Measurements from ENCODE around the gene DCLK3. TPM values are rescaled to one million over a fixed set of nuclear protein-coding genes. Genes with fewer than 3 reads are reported as not detected.

The DCLK3 gene
- total and polyA plus RNA-seq, 2 of the 13 experiments (the other 11 are each of a cell fraction or from before 2014, with no cell fraction given), result not detected

DNA sequence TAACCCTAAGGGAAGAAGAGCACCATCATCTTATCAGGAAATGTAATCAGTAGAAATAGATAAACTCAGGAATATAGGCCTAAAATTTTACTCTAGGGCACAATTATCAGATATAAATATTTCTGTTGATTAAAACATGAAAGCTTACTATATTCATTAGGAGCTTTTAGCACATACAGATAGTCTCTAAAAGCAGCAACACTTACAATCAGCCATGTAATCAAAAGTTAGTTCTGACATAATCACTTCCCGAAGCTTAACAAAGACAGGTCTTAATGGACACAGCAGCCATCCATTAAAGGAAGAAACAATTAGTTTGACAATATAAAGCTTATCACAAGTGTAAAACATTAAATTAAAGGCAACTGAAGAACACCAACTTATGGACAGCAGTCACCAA, 30.6 kb downstream of the DCLK3 start:
- in situ Hi-C loops (cut with HindIII; ENCODE audit: extremely low pct_ligation_motif_present, low pct_unique_long_range_greater_than_20kb) (loop anchor here (10.0 to 25.0 kb wide), 3 partner anchors 111 to 479 kb away; no protein-coding TSS in a partner anchor), intact Hi-C loops (cut with micrococcal nuclease; ENCODE audit: unreplicated experiment) (no loop called here)
- no peak overlapping the region for H3K4me3 ChIP-seq (replicated peaks in 1 of 3; ENCODE audit: insufficient read depth in 1 of 3, low read depth in 2 of 3, low read length in 3 of 3)
- no peaks in the 10 kb centered on the region for H3K36me3 ChIP-seq (replicated peaks in 1 of 2; ENCODE audit: control insufficient read depth in 1 of 2, insufficient read depth in 2 of 2, low read length in 2 of 2)
- H3K4me2 ChIP-seq (ENCODE audit: low read depth, low read length), result no peak overlapping the region
- no peak for DNase-seq (ENCODE audit: low spot score)
- WGBS (ENCODE audit: low lambda C conversion rate), result 4% methylated on average over 1 of the region's 1 CpG
- no peaks in the 10 kb centered on the region for H3K79me2 ChIP-seq (ENCODE audit: insufficient read depth, low read length)
- CTCF ChIA-PET (ENCODE audit: low intra/inter-chr PET ratio, low total read pairs), result no interaction called here
- no peaks in the 10 kb centered on the region for H3K27me3 ChIP-seq (ENCODE audit: control insufficient read depth in 1 of 2, insufficient read depth in 2 of 2, low read length in 2 of 2)
- H2AFZ ChIP-seq (ENCODE audit: low read length), result no peak overlapping the region
- no peak for FAIRE-seq
- POLR2A ChIA-PET, result no interaction called here
- H3K9me3 ChIP-seq (ENCODE audit: low read length), result no peaks in the 10 kb centered on the region
- H3K27ac ChIP-seq (ENCODE audit: extremely low read length, insufficient read depth, low read length), result no peak overlapping the region
- no peak overlapping the region for H3K9ac ChIP-seq (ENCODE audit: insufficient read depth, low read depth, low read length)
- no peaks in the 10 kb centered on the region for H4K20me1 ChIP-seq (ENCODE audit: insufficient read depth, low read length)
- TF ChIP-seq ATM (IDR thresholded peaks at IDR 0.05; ENCODE audit: borderline replicate concordance) (no peak), ZEB1 (IDR thresholded peaks at IDR 0.05; ENCODE audit: insufficient replicate concordance, low read depth) (no peak)
- ATAC-seq, result no peak
- no peaks in the 10 kb centered on the region for H3K4me1 ChIP-seq (ENCODE audit: insufficient read depth, low read length)
- no TSS peak for BruUV-seq (replicated peaks)

DNA sequence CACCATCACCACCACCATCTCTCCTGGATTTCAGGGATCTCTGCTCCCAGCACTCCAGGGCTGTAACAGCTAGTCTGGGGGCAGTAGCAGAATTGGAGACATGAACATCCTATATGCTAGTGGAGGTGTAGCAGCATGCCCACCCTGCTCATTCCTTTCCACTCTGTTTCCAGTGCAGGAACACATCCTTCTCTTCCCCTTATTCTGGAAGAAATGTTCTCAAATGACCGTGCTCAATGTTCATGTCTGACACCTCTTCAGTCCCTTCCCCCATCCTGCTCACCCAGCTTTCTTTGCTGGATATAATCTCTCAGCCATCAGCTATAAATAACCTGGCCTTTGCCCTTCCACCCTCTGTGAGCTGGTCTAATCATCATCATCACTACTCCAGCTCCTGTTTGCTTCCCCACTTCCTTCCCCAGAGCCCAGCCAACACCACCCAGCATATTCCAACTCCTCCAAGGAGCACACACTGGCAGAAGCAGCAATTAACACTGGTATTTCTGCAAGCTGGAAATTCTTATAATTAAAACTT, 31.1 kb downstream of the DCLK3 start:
- Histone ChIP-seq H3K79me2 (ENCODE audit: insufficient read depth, low read length) (no peaks in the 10 kb centered on the region), H3K27me3 (ENCODE audit: control insufficient read depth in 1 of 2, insufficient read depth in 2 of 2, low read length in 2 of 2) (no peaks in the 10 kb centered on the region), H3K27ac (ENCODE audit: extremely low read length, insufficient read depth, low read length) (no peak overlapping the region), H3K4me2 (ENCODE audit: low read depth, low read length) (no peak overlapping the region), H3K4me3 (replicated peaks in 1 of 3; ENCODE audit: insufficient read depth in 1 of 3, low read depth in 2 of 3, low read length in 3 of 3) (no peak overlapping the region), H2AFZ (ENCODE audit: low read length) (no peak overlapping the region), H3K9ac (ENCODE audit: insufficient read depth, low read depth, low read length) (no peak overlapping the region), H4K20me1 (ENCODE audit: insufficient read depth, low read length) (no peaks in the 10 kb centered on the region), H3K36me3 (replicated peaks in 1 of 2; ENCODE audit: control insufficient read depth in 1 of 2, insufficient read depth in 2 of 2, low read length in 2 of 2) (no peaks in the 10 kb centered on the region), H3K9me3 (ENCODE audit: low read length) (no peaks in the 10 kb centered on the region), H3K4me1 (ENCODE audit: insufficient read depth, low read length) (no peaks in the 10 kb centered on the region)
- FAIRE-seq (no peak), DNase-seq (ENCODE audit: low spot score) (no peak), ATAC-seq (no peak)
- BruUV-seq (replicated peaks), result no TSS peak
- ChIA-PET POLR2A (no interaction called here), CTCF (ENCODE audit: low intra/inter-chr PET ratio, low total read pairs) (no interaction called here)
- in situ Hi-C loops (cut with HindIII; ENCODE audit: extremely low pct_ligation_motif_present, low pct_unique_long_range_greater_than_20kb) (loop anchor here (10.0 to 25.0 kb wide), 3 partner anchors 112 to 479 kb away; no protein-coding TSS in a partner anchor), intact Hi-C loops (cut with micrococcal nuclease; ENCODE audit: unreplicated experiment) (no loop called here)
- 0% methylated on average over 1 of the region's 1 CpG for WGBS (ENCODE audit: low lambda C conversion rate)
- TF ChIP-seq ZNF75D (CRISPR knock-in tag; IDR thresholded peaks at IDR 0.05; ENCODE audit: borderline replicate concordance), result no peak
- TF ChIP-seq SCMH1 (CRISPR knock-in tag; IDR thresholded peaks at IDR 0.05; ENCODE audit: borderline replicate concordance), result no peak
- no peak for TF ChIP-seq ZFP62 (CRISPR knock-in tag; IDR thresholded peaks at IDR 0.05)
- TF ChIP-seq NFYC (CRISPR knock-in tag; IDR thresholded peaks at IDR 0.05), result no peak
- TF ChIP-seq MTF2 (CRISPR knock-in tag; IDR thresholded peaks at IDR 0.05; ENCODE audit: borderline replicate concordance), result no peak
- TF ChIP-seq ZNF292 (CRISPR knock-in tag; IDR thresholded peaks at IDR 0.05; ENCODE audit: borderline replicate concordance, low read depth), result no peak
- TF ChIP-seq HOXD1 (CRISPR knock-in tag; IDR thresholded peaks at IDR 0.05), result no peak
- TF ChIP-seq, protein P1, sequence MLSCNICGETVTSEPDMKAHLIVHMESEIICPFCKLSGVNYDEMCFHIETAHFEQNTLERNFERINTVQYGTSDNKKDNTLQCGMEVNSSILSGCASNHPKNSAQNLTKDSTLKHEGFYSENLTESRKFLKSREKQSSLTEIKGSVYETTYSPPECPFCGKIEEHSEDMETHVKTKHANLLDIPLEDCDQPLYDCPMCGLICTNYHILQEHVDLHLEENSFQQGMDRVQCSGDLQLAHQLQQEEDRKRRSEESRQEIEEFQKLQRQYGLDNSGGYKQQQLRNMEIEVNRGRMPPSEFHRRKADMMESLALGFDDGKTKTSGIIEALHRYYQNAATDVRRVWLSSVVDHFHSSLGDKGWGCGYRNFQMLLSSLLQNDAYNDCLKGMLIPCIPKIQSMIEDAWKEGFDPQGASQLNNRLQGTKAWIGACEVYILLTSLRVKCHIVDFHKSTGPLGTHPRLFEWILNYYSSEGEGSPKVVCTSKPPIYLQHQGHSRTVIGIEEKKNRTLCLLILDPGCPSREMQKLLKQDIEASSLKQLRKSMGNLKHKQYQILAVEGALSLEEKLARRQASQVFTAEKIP (CRISPR knock-in tag; IDR thresholded peaks at IDR 0.05; ENCODE audit: borderline replicate concordance), result no peak
- no peak for TF ChIP-seq ZSCAN29 (CRISPR knock-in tag; conservative IDR thresholded peaks at IDR 0.05)
- TF ChIP-seq ZKSCAN1 (IDR thresholded peaks at IDR 0.05; ENCODE audit: low read length), result no peak
- no peak for TF ChIP-seq ZNF839 (CRISPR knock-in tag; IDR thresholded peaks at IDR 0.05; ENCODE audit: borderline replicate concordance)
- TF ChIP-seq, protein P2, sequence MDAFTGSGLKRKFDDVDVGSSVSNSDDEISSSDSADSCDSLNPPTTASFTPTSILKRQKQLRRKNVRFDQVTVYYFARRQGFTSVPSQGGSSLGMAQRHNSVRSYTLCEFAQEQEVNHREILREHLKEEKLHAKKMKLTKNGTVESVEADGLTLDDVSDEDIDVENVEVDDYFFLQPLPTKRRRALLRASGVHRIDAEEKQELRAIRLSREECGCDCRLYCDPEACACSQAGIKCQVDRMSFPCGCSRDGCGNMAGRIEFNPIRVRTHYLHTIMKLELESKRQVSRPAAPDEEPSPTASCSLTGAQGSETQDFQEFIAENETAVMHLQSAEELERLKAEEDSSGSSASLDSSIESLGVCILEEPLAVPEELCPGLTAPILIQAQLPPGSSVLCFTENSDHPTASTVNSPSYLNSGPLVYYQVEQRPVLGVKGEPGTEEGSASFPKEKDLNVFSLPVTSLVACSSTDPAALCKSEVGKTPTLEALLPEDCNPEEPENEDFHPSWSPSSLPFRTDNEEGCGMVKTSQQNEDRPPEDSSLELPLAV (CRISPR knock-in tag; conservative IDR thresholded peaks at IDR 0.05; ENCODE audit: low read depth), result no peak
- no peak for TF ChIP-seq TEAD2 (CRISPR knock-in tag; IDR thresholded peaks at IDR 0.05)
